ENCODE measurements around the gene FMNL3. TPM values are rescaled to one million over a fixed set of nuclear protein-coding genes. Genes with fewer than 3 reads are reported as not detected.

The FMNL3 gene
- total RNA-seq, 1 experiment from 2014 or later: 19.2 TPM

GRCh38 chr12:49598527-49598926, 108.7 kb downstream of the FMNL3 start:
- Histone ChIP-seq H3K27me3 (replicated peaks) (no peaks in the 10 kb centered on the region), H3K4me3 (no peak overlapping the region), H3K36me3 (no peaks in the 10 kb centered on the region), H3K4me1 (replicated peaks) (no peaks in the 10 kb centered on the region), H3K9me3 (replicated peaks) (no peaks in the 10 kb centered on the region), H3K27ac (no peak overlapping the region)
- DNase-seq (ENCODE audit: low read depth in 1 of 2, low spot score in 2 of 2): no peak

GRCh38 chr12:49588721-49589516, 118.3 kb downstream of the FMNL3 start:
- Histone ChIP-seq H3K27ac (no peak overlapping the region), H3K9me3 (replicated peaks) (no peaks in the 10 kb centered on the region), H3K4me3 (no peak overlapping the region), H3K36me3 (no peaks in the 10 kb centered on the region; the same call in 1 of the 2 replicates), H3K27me3 (replicated peaks) (no peaks in the 10 kb centered on the region), H3K4me1 (replicated peaks) (no peaks in the 10 kb centered on the region)
- DNase-seq (ENCODE audit: low read depth in 1 of 2, low spot score in 2 of 2): no peak

DNA sequence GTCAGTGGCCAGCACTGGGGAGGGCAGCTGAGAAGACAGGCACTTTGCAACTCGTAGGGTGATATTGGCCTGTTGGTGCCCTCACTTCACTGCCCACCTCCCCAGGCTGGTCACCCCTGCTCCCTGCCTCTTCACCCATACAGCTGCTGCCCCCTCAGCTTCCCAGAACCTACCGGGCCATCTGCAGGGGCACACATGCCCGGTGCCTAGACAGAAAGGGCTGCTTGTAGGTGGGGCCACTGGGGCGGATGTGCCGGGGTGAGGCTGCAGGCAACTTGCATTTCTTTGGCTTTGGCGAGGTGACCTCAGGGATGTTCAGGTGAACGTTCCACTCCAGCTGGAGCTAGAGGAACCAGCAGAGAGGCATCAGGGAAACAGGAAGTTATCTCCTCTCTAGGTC, 118.9 kb downstream of the FMNL3 start:
- Histone ChIP-seq H3K9me3 (replicated peaks) (no peaks in the 10 kb centered on the region), H3K4me3 (no peak overlapping the region), H3K27me3 (replicated peaks) (no peaks in the 10 kb centered on the region), H3K36me3 (no peaks in the 10 kb centered on the region; the same call in 1 of the 2 replicates), H3K27ac (no peak overlapping the region), H3K4me1 (replicated peaks) (no peaks in the 10 kb centered on the region)
- no peak for DNase-seq (ENCODE audit: low read depth in 1 of 2, low spot score in 2 of 2)

DNA sequence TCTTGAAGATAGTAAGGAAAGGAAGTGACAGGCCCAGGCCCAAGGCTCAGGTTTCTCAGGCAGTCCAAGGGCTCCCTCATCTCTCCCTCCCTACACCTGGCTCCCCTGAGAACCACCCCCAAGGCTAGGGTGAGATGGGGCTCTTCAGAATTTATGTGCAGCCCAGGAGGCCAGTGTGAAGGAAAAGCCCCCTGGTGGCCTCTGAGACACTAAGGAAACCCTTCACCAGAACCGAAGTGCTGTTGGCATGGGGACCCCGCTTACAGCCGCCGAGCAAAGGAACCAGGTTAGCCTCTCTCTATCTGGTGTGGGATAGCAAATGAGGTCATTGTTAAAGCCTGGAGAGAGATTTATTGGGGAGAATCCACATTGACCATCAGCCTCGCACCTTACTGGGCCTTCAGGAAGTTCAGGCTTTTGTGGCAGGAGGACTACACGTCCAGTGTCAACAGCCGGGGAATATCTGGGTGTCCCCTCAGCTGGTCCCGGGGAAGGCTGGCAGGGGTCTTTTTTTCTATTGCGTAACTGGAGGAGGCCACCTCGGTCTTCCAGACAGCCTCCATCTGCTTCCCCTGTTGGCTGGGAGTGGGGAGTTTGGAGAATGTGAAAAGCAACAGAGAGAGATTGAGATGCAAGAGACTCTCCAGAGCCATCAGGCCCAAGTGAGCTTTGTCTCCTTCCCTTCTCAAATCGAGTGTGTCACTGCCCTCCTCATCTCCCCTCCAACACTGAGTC, 119.9 kb downstream of the FMNL3 start:
- no peaks in the 10 kb centered on the region; the same call in 1 of the 2 replicates for H3K36me3 ChIP-seq
- no peaks in the 10 kb centered on the region for H3K27me3 ChIP-seq (replicated peaks)
- no peak overlapping the region for H3K4me3 ChIP-seq
- H3K4me1 ChIP-seq (replicated peaks): no peaks in the 10 kb centered on the region
- H3K9me3 ChIP-seq (replicated peaks): no peaks in the 10 kb centered on the region
- DNase-seq (ENCODE audit: low read depth in 1 of 2, low spot score in 2 of 2): no peak
- no peak overlapping the region for H3K27ac ChIP-seq

Other genes with a start within 250 kb of the FMNL3 start
- 0.08 and 0.53 TPM in 2 replicates for gene KCNH3, start 168.4 kb downstream of the FMNL3 start, total RNA-seq (2014; rRNA removed; shearing (Covaris generic))
- 73.6 and 79.5 TPM in 2 replicates for gene MCRS1, start 139.3 kb downstream of the FMNL3 start, total RNA-seq (2014; rRNA removed; shearing (Covaris generic))
- 0.06 and 0.18 TPM in 2 replicates for gene FAM186B, start 101.8 kb downstream of the FMNL3 start, total RNA-seq (2014; rRNA removed; shearing (Covaris generic))
- 2.3 and 6.5 TPM in 2 replicates for gene PRPF40B, start 83.8 kb downstream of the FMNL3 start, total RNA-seq (2014; rRNA removed; shearing (Covaris generic))
- 417 and 432 TPM in 2 replicates for gene TMBIM6, start 34.2 kb upstream of the FMNL3 start, total RNA-seq (2014; rRNA removed; shearing (Covaris generic))
- gene NCKAP5L, start 121.0 kb upstream of the FMNL3 start, total RNA-seq (2014; rRNA removed; shearing (Covaris generic)): 35.7 and 43.5 TPM in 2 replicates
- gene BCDIN3D, start 135.7 kb upstream of the FMNL3 start, total RNA-seq (2014; rRNA removed; shearing (Covaris generic)): 0.60 and 4.3 TPM in 2 replicates
- not detected in 2 replicates for gene FAIM2, start 196.5 kb upstream of the FMNL3 start, total RNA-seq (2014; rRNA removed; shearing (Covaris generic))
- gene AQP2, start 243.3 kb upstream of the FMNL3 start, total RNA-seq (2014; rRNA removed; shearing (Covaris generic)): not detected in 2 replicates